Measurements from ENCODE around the gene TSPAN5.
"Not testable (repeated sequence)": the region's sequence is repeated elsewhere in the genome, so short reads cannot be mapped to it uniquely, and the experiment has no call there.

Gene TSPAN5

DNA sequence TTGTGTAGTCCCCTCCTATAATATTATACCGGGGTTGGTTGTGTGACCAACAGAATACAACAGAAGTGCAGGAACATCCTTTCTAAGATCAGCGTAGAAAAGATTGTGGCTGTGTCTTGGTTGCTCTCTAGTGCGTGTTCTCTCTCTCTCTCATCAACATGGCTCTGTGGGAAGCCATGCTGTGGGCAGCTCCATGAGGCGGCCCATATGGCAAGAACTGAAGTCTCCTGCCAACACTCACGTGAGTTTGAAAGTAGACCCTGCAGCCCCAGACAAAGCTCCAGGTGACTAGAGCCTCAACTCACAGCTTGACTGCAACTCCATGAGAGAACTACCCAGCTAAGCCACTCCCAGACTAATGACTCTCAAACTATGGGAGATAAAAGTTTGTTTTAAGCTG lies 118.7 kb downstream of the TSPAN5 start:
- H2BK15ac ChIP-seq (ENCODE audit: low read length), result no peak overlapping the region
- no peak overlapping the region for H3K9ac ChIP-seq (ENCODE audit: low read depth, low read length, poor library complexity)
- no peaks in the 10 kb centered on the region for H3K79me1 ChIP-seq (ENCODE audit: low read depth, low read length)
- no peak overlapping the region for H3K4me3 ChIP-seq (ENCODE audit: low read length in 2 of 2)
- H3K4me2 ChIP-seq (ENCODE audit: insufficient read depth, low read length, poor library complexity, severe bottlenecking), result no peak overlapping the region
- no peak overlapping the region for H2AK5ac ChIP-seq (ENCODE audit: low read depth, low read length)
- H3K14ac ChIP-seq (ENCODE audit: low read length), result no peak overlapping the region
- H4K91ac ChIP-seq (ENCODE audit: low read depth, low read length, poor library complexity), result no peak overlapping the region
- no peaks in the 10 kb centered on the region for H3K27me3 ChIP-seq (ENCODE audit: control insufficient read depth in 3 of 3, insufficient read depth in 3 of 3, low read depth in 1 of 3, low read length in 3 of 3)
- H3K27ac ChIP-seq (replicated peaks; ENCODE audit: low read length), result no peak overlapping the region
- H3K9me3 ChIP-seq (replicated peaks in 1 of 2; ENCODE audit: control insufficient read depth in 2 of 2, insufficient read depth in 1 of 2, low read depth in 1 of 2, low read length in 2 of 2), result no peaks in the 10 kb centered on the region
- no peak overlapping the region for H2BK5ac ChIP-seq (ENCODE audit: low read length)
- H3K4me1 ChIP-seq (ENCODE audit: control insufficient read depth in 2 of 2, insufficient read depth in 1 of 2, low read depth in 1 of 2, low read length in 2 of 2), result peaks cover 2 to 7% of the 10 kb centered on the region in 2 donors
- no peaks in the 10 kb centered on the region for H3K36me3 ChIP-seq (replicated peaks in 1 of 2; ENCODE audit: control insufficient read depth in 2 of 2, insufficient read depth in 2 of 2, low read length in 2 of 2)
- no peak overlapping the region for H2BK12ac ChIP-seq (ENCODE audit: low read length)
- no peak overlapping the region for H2BK120ac ChIP-seq (ENCODE audit: low read depth, low read length)
- no CpG with 5 or more reads among the region's 5 CpGs for WGBS, 2 donors (ENCODE audit: extremely low coverage in 2 of 2, insufficient read length in 2 of 2, insufficient replicate concordance in 1 of 2)
- H2AFZ ChIP-seq (ENCODE audit: low read length), result no peak overlapping the region
- H3K18ac ChIP-seq (ENCODE audit: low read length), result no peak overlapping the region
- no peak for DNase-seq (ENCODE audit: low spot score)
- H3K23ac ChIP-seq (ENCODE audit: low read depth, low read length, poor library complexity), result no peak overlapping the region
- H4K8ac ChIP-seq (ENCODE audit: low read depth, low read length), result no peak overlapping the region
- no peak overlapping the region for H3K4ac ChIP-seq (ENCODE audit: low read length)

DNA sequence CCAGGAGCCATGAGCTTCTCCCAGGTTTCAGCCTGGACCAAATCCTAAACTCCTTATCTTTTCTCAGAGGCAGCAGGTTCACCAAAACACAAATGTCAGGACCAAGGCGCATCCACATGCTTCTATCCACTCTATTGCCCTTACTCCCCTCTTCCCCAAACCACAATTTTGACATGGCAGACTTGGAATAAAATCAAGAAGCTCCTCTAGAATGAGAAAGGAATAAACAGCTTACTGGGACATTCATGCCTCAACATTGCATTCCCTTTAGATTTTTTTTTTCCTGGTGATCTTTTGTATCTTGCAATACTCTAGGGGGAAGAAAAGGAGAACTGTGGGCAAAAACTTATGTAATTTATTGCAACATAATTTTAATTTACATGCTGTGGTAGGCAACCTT lies 119.1 kb downstream of the TSPAN5 start:
- Histone ChIP-seq H2BK120ac (ENCODE audit: low read depth, low read length) (no peak overlapping the region), H3K4ac (ENCODE audit: low read length) (no peak overlapping the region), H3K18ac (ENCODE audit: low read length) (no peak overlapping the region), H3K9ac (ENCODE audit: low read depth, low read length, poor library complexity) (no peak overlapping the region), H2BK15ac (ENCODE audit: low read length) (no peak overlapping the region), H3K27ac (replicated peaks; ENCODE audit: low read length) (no peak overlapping the region), H2BK5ac (ENCODE audit: low read length) (no peak overlapping the region), H3K4me3 (ENCODE audit: low read length in 2 of 2) (no peak overlapping the region), H3K4me2 (ENCODE audit: insufficient read depth, low read length, poor library complexity, severe bottlenecking) (no peak overlapping the region), H4K91ac (ENCODE audit: low read depth, low read length, poor library complexity) (no peak overlapping the region), H3K79me1 (ENCODE audit: low read depth, low read length) (no peaks in the 10 kb centered on the region), H2AK5ac (ENCODE audit: low read depth, low read length) (no peak overlapping the region), H2AFZ (ENCODE audit: low read length) (no peak overlapping the region), H3K36me3 (replicated peaks in 1 of 2; ENCODE audit: control insufficient read depth in 2 of 2, insufficient read depth in 2 of 2, low read length in 2 of 2) (no peaks in the 10 kb centered on the region), H4K8ac (ENCODE audit: low read depth, low read length) (no peak overlapping the region), H3K27me3 (ENCODE audit: control insufficient read depth in 3 of 3, insufficient read depth in 3 of 3, low read depth in 1 of 3, low read length in 3 of 3) (no peaks in the 10 kb centered on the region), H2BK12ac (ENCODE audit: low read length) (no peak overlapping the region), H3K4me1 (ENCODE audit: control insufficient read depth in 2 of 2, insufficient read depth in 1 of 2, low read depth in 1 of 2, low read length in 2 of 2) (peaks cover 0 to 5% of the 10 kb centered on the region in 2 donors), H3K23ac (ENCODE audit: low read depth, low read length, poor library complexity) (no peak overlapping the region), H3K9me3 (replicated peaks in 1 of 2; ENCODE audit: control insufficient read depth in 2 of 2, insufficient read depth in 1 of 2, low read depth in 1 of 2, low read length in 2 of 2) (no peaks in the 10 kb centered on the region), H3K14ac (ENCODE audit: low read length) (no peak overlapping the region)
- no peak for DNase-seq (ENCODE audit: low spot score)
- WGBS, 2 donors (ENCODE audit: extremely low coverage in 2 of 2, insufficient read length in 2 of 2, insufficient replicate concordance in 1 of 2), result no CpG with 5 or more reads among the region's 1 CpG

DNA sequence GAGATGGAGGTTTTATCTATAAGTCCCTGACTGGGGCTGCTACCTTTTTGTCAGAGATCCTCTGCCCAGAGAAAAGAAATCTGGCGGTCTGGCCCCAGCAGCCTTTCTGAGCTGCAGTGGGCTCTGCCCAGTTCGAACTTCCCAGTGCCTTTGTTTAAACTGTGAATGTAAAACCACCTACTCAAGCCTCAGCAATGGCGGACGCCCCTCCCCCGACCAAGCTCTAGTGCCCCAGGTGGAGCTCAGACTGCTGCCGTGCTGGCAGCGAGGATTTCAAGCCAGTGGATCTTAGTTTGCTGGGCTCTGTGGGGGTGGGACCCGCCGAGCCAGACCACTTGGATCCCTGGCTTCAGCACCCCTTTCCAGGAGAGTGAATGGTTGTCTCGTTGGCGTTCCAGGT lies 121.8 kb downstream of the TSPAN5 start:
- Histone ChIP-seq H3K79me1 (ENCODE audit: low read depth, low read length) (no peaks in the 10 kb centered on the region), H3K27me3 (ENCODE audit: control insufficient read depth in 3 of 3, insufficient read depth in 3 of 3, low read depth in 1 of 3, low read length in 3 of 3) (no peaks in the 10 kb centered on the region), H4K8ac (ENCODE audit: low read depth, low read length) (no peak overlapping the region), H3K27ac (replicated peaks; ENCODE audit: low read length) (no peak overlapping the region), H3K4ac (ENCODE audit: low read length) (no peak overlapping the region), H3K9me3 (replicated peaks in 1 of 2; ENCODE audit: control insufficient read depth in 2 of 2, insufficient read depth in 1 of 2, low read depth in 1 of 2, low read length in 2 of 2) (no peaks in the 10 kb centered on the region), H3K4me2 (ENCODE audit: insufficient read depth, low read length, poor library complexity, severe bottlenecking) (no peak overlapping the region), H4K91ac (ENCODE audit: low read depth, low read length, poor library complexity) (no peak overlapping the region), H2BK120ac (ENCODE audit: low read depth, low read length) (no peak overlapping the region), H2BK15ac (ENCODE audit: low read length) (no peak overlapping the region), H3K14ac (ENCODE audit: low read length) (no peak overlapping the region), H3K4me1 (ENCODE audit: control insufficient read depth in 2 of 2, insufficient read depth in 1 of 2, low read depth in 1 of 2, low read length in 2 of 2) (peaks cover 0 to 3% of the 10 kb centered on the region in 2 donors), H2AFZ (ENCODE audit: low read length) (peak overlapping the region; percentile 45), H2AK5ac (ENCODE audit: low read depth, low read length) (no peak overlapping the region), H3K18ac (ENCODE audit: low read length) (no peak overlapping the region), H3K9ac (ENCODE audit: low read depth, low read length, poor library complexity) (no peak overlapping the region), H2BK12ac (ENCODE audit: low read length) (no peak overlapping the region), H3K36me3 (replicated peaks in 1 of 2; ENCODE audit: control insufficient read depth in 2 of 2, insufficient read depth in 2 of 2, low read length in 2 of 2) (no peaks in the 10 kb centered on the region), H3K23ac (ENCODE audit: low read depth, low read length, poor library complexity) (no peak overlapping the region), H2BK5ac (ENCODE audit: low read length) (no peak overlapping the region), H3K4me3 (ENCODE audit: low read length in 2 of 2) (no peak overlapping the region)
- no CpG with 5 or more reads among the region's 11 CpGs for WGBS, 2 donors (ENCODE audit: extremely low coverage in 2 of 2, insufficient read length in 2 of 2, insufficient replicate concordance in 1 of 2)
- DNase-seq (ENCODE audit: low spot score), result no peak

DNA sequence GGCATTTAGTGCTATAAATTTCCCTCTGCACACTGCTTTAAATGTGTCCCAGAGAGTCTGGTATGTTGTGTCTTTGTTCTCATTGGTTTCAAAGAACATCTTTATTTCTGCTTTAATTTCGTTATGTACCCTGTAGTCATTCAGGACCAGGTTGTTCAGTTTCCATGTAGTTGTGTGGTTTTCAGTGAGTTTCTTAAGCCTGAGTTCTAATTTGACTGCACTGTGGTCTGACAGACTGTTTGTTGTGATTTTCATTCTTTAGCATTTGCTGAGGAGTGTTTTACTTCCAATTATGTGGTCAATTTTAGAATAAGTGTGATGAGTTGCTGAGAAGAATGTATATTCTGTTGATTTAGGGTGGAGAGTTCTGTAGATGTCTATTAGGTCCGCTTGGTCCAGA lies 124.3 kb downstream of the TSPAN5 start:
- H3K27me3 ChIP-seq (ENCODE audit: control insufficient read depth in 3 of 3, insufficient read depth in 3 of 3, low read depth in 1 of 3, low read length in 3 of 3); H3K23ac ChIP-seq (ENCODE audit: low read depth, low read length, poor library complexity); H4K8ac ChIP-seq (ENCODE audit: low read depth, low read length); H2BK15ac ChIP-seq (ENCODE audit: low read length); H3K14ac ChIP-seq (ENCODE audit: low read length); H2BK5ac ChIP-seq (ENCODE audit: low read length); H3K4ac ChIP-seq (ENCODE audit: low read length); H3K4me1 ChIP-seq (ENCODE audit: control insufficient read depth in 2 of 2, insufficient read depth in 1 of 2, low read depth in 1 of 2, low read length in 2 of 2); H2AK5ac ChIP-seq (ENCODE audit: low read depth, low read length); H2BK12ac ChIP-seq (ENCODE audit: low read length); H3K27ac ChIP-seq (replicated peaks; ENCODE audit: low read length); H2AFZ ChIP-seq (ENCODE audit: low read length); H3K79me1 ChIP-seq (ENCODE audit: low read depth, low read length); H3K4me2 ChIP-seq (ENCODE audit: insufficient read depth, low read length, poor library complexity, severe bottlenecking); H3K9me3 ChIP-seq (replicated peaks in 1 of 2; ENCODE audit: control insufficient read depth in 2 of 2, insufficient read depth in 1 of 2, low read depth in 1 of 2, low read length in 2 of 2); H4K91ac ChIP-seq (ENCODE audit: low read depth, low read length, poor library complexity); H3K4me3 ChIP-seq (ENCODE audit: low read length in 2 of 2); H2BK120ac ChIP-seq (ENCODE audit: low read depth, low read length); DNase-seq (ENCODE audit: low spot score); H3K36me3 ChIP-seq (replicated peaks in 1 of 2; ENCODE audit: control insufficient read depth in 2 of 2, insufficient read depth in 2 of 2, low read length in 2 of 2); H3K18ac ChIP-seq (ENCODE audit: low read length); H3K9ac ChIP-seq (ENCODE audit: low read depth, low read length, poor library complexity): not testable (repeated sequence)
- WGBS, 2 donors (ENCODE audit: extremely low coverage in 2 of 2, insufficient read length in 2 of 2, insufficient replicate concordance in 1 of 2), result no CpG with 5 or more reads among the region's 2 CpGs
